ENCODE measurements around the gene TRIM24.
"Not testable (repeated sequence)": the region's sequence is repeated elsewhere in the genome, so short reads cannot be mapped to it uniquely, and the experiment has no call there.

The TRIM24 gene

DNA sequence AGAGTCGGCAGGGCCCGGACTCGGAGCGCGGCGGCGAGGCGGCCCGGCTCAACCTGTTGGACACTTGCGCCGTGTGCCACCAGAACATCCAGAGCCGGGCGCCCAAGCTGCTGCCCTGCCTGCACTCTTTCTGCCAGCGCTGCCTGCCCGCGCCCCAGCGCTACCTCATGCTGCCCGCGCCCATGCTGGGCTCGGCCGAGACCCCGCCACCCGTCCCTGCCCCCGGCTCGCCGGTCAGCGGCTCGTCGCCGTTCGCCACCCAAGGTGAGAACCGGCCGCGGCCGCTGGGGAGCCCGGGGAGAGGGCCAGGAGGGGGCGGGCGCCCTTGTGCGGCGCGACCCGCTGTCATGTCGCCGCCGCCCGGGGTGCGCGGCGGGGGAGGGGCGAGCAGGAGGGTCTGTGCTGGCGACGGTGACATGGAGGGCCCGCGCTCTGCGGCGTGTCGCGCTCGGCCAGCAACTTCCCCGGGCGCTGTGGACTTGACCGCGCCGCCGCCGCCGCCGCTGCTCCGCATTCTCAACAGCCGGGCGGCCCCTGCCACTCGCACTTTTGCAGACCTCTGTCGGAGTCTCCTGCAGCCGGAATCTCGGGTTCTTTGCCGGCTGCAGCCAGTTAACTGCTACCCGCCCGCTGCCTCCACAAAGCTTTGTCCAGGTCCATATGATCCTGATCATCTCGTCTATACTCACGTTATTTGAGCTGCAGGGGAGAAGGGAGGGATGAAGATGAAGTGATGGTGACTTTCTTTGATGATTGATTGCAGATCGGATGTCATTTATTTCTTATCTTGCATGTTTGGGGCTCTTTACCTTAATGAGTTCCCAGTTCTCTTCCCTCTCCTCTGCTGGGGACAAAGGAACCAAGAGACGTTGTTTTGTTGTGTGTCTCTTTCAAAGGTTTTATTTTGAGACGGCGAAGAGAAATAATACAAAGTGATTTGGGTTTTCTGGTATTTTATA lies 869 bp downstream of the TRIM24 start:
- DNase-seq (ENCODE audit: low read depth in 2 of 2): peak; percentile 14 to 31

- not testable (repeated sequence) for DNase-seq (ENCODE audit: low read depth in 2 of 2)
Observed at GRCh38 chr7:138463291-138463618, 3.2 kb downstream of the TRIM24 start.

DNA sequence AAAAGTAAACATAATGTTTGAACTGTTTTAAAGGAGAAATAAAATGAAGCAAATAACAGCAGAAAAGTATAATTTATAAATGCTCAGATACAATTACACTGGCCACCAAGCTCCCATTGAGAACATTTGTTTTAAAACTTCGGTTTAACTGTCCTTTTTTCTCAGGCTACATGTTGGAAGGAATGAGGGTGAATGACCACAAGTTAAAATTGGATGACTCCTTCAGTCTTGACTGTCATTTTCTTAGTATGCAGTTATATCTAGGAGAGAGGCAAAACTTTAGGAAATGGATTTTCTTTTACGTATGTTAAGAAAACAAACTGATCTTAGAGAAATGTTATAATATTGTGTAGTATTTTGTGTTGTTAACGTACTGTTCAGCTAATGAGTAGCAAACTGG lies 5.0 kb downstream of the TRIM24 start:
- no peak for DNase-seq (ENCODE audit: low read depth in 2 of 2)

- DNase-seq (ENCODE audit: low read depth in 2 of 2): not testable (repeated sequence)
Observed at GRCh38 chr7:138466069-138466756, 6.2 kb downstream of the TRIM24 start.

DNA sequence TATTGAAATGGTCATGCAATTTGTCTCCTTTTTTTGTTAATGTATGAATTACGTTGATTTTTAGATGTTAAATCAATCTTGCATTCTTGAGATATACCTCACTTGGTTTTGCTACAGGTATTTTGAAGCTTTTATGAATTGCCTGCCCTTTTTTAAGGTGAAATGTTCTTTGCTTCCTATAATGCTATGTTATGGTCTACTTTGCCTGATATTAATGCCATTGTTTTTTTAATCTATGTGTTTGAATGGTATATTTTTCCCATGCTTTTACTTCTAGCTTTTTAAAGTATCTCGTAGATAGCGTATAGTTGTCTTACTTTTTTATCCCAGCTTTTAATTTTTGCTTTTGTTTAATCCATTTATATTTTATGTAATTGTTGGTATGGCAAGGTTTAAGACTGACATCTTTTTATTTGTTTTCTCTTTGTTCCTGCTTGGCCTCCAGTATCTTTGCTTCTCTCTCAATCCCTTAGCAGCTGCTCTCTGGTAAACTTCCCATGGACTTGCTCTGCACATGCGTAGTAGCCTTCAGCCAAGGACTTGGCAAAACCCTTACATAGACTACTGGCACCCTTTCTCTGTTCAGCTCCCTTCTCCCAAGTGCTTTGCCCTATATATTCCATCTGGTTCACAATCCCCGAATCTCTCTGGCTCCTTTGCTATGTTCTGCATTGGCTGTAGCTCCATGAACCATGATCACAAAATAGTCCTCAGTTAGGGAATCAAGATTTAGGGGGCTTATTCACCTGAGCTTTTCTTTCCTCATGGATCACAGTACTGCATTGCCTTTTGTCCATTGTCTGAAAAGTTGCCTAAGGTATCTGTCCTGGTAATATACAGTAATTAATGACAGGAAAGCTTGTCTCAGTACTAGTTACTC lies 8.4 kb downstream of the TRIM24 start:
- no peak for DNase-seq (ENCODE audit: low read depth in 2 of 2)

- no peak for DNase-seq (ENCODE audit: low read depth in 2 of 2)
Observed at GRCh38 chr7:138470391-138471157, 10.5 kb downstream of the TRIM24 start.

DNA sequence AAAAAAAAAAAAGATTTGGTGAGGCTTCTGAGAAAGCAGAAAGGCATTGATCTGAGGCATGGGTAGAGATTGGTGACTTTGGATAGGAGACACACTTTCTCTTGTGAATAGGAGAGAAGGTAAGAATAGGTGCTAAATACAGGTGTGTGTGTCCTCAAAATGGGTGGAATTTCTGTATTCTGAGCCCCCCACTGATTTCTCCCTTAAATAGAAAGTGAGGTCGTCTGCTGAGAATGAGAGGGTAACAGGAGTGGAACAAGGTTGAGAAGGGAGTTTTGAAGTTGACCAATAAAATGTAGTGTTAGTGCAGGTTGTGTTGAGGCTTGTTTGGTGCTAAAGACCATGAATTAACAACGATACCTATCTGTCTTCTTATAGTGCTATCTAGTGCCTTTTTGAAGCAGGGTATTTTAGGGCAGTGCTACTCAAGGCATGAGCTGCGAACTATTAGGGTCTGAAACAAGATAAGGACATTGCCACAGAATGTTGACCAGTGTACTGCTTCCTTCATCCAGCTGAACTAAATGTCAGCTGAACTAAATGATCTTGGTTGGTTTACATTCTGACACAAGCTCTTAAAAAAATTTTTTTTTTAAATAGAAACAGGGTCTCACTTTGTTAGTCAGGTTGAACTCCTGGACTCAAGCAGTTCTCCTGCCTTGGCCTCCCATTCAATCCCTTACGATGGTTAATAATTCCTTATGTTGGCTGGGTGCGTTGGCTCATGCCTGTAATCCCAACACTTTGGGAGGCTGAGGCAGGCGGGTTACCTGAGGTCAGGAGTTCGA lies 12.4 kb downstream of the TRIM24 start:
- DNase-seq (ENCODE audit: low read depth in 2 of 2): no peak

DNA sequence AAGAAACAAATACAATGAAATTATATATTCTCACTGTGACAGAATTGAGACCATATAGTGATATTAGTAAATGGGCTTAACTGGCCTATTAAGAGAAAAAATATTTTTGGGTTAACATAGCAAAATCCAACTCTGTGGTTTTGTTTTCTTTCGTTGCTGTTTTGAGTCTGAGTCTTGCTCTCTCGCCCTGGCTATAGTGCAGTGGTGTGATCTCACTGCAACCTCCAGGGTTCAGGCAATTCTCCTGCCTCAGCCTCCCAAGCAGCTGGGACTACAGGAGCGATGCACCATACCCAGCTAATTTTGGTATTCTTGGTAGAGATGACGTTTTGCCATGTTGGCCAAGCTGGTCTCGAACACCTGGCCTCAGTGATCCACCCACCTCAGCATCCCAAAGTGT lies 15.3 kb downstream of the TRIM24 start:
- no peak for DNase-seq (ENCODE audit: low read depth in 2 of 2)

- DNase-seq (ENCODE audit: low read depth in 2 of 2): no peak
Observed at GRCh38 chr7:138477081-138477578, 17.1 kb downstream of the TRIM24 start.

- DNase-seq (ENCODE audit: low read depth in 2 of 2): no peak
Observed at GRCh38 chr7:138477581-138477980, 17.5 kb downstream of the TRIM24 start.

DNA sequence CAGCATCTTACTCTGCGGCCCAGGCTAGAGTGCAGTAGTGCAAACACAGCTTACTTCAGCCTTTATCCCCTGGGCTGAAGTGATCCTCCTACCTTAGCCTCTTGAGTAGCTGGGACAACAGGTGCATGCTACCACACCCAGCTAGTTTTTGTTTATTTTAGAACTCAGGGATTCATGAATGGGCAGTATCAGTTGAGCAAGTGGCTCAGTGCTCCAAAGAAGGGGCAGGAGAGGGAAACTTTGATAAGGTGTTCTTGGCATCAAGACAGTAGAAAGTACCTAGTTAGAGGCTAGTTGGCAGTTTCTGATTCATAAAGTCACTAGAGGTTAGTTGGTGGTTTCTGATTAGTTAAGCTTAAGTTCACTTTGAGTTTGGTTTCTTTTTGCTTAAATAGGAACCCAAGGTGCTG lies 18.4 kb downstream of the TRIM24 start:
- DNase-seq (ENCODE audit: low read depth in 2 of 2): no peak

DNA sequence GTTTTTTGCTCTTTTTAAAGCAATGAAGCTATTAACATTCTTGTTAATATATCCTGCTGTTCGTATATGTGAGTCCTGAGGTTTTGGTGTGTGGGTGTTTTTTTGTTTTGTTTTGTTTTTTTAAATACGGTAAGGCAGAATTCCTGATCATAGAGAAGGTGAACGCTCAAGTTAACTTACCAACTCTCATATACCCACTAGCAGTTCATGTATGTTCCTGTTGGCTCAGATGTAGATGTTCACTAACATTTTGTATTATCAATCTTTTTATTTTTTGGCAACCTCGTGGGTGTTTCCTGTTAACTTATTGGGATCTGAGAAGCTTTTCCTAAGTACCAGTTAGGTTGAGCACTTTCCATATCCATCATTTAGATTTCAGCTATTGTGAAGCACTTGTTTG lies 20.5 kb downstream of the TRIM24 start:
- DNase-seq (ENCODE audit: low read depth in 2 of 2): no peak

DNA sequence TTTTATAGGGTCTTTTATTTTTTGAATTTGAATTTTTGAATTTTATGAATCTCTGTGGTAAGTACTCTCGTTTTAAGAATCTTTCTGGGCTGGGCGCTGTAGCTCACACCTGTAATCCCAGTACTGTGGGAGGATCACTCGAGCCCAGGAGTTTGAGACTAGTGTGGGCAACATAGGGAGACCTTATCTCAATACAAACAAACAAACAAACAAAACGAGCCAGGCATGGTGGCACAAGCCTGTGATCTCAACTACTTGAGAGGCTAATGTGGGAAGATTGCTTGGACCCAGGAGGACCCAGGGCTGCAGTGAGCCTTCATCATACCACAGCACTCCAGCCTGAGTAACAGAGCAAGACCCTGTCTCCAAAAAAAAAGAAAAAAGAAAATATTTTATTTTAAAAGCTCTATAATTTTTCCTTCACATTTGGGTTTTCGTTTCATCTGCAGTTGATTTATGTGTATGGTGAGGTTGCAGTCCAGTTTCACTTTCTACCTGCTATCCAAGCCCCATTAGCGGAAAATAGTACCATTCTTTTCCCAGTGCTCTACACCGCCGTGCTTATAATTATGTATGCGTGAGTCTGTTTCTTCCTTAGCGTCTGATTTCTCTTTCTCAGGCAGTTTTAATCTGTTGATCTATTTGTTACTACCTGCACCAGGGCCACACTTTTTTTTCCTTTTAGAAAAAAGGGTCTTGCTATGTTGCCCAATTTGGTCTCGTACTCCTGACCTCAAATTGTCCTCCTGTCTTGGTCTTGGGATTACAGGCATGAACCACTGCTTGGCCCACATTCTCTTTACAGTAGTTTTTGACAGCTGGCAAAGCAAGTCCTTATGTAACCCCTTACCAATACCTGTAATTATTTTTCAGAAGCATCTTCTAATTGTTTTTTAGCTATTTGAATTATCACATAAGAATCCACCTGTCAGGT lies 21.7 kb downstream of the TRIM24 start:
- DNase-seq (ENCODE audit: low read depth in 2 of 2): no peak

DNA sequence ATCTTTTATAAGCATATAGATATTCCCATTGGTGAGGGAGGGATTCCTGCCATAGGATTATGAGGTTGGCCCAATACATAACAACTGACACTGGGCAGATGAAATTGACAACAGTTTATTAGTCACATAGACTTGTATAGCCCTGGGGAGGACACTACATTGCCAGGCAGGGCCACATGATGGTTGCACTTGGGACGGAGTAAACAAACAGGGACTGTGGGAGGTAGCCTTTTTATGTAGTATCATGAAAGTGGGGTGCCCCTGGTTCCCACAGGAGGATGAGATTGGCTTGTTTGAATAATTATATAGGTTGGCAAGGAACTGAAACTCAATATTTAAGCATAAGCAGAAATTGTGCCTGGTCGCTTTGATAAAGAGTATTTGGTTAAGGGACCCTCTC lies 23.5 kb downstream of the TRIM24 start:
- no peak for DNase-seq (ENCODE audit: low read depth in 2 of 2)

DNA sequence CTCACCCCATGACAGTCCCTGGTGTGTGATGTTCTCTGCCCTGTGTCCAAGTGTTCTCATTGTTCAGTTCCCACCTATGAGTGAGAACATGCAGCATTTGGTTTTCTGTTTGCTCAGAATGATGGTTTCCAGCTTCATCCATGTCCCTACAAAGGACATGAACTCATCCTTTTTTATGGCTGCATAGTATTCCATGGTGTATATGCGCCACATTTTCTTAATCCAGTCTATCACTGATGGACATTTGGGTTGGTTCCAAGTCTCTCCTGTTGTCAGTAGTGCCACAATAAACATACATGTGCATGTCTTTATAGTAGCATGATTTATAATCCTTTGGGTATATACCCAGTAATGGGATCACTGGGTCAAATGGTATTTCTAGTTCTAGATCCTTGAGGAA lies 25.4 kb downstream of the TRIM24 start:
- not testable (repeated sequence) for DNase-seq (ENCODE audit: low read depth in 2 of 2)

GRCh38 chr7:138489139-138489538 lies 29.1 kb downstream of the TRIM24 start:
- DNase-seq (ENCODE audit: low read depth in 2 of 2): not testable (repeated sequence)

DNA sequence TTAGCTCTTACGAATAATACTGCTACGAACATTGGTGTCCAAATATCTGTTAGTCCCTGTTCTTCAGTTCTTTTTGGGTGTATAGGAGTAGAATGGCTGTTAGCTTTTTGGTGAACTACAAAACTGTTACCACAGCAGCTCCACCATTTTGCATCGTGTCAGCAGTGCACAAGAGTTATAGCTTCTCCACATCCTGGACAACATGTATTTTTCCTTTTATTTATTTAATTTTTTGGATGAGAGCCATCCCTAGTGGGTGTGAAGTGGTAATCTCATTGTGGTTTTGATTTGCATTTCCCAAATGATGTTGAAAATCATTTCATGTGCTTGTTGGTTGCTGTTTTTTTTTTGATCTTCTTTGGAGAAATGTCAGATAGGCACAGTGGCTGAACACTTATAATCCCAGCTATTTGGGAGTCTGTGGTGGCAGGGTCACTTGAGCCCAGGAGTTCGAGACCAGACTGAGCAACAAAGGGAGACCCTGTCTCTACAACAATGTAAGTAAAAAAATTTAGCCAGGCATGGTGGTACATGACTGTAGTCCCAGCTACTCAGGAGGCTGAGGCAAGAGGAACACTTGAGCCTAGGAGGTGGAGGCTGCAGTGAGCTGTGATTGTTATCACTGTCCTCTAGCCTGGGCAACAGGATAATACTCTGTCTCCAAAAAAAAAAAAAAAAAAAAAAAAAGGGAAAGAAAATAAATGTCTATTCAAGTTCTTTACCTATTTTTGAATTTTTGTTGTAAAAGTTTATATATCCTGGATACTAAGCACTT lies 31.7 kb downstream of the TRIM24 start:
- no peak for DNase-seq (ENCODE audit: low read depth in 2 of 2)

- DNase-seq (ENCODE audit: low read depth in 2 of 2): no peak
Observed at GRCh38 chr7:138492423-138492822, 32.4 kb downstream of the TRIM24 start.
